HG03175 (cell line): Measurements from ENCODE around the gene KXD1.
"Not testable (repeated sequence)": the region's sequence is repeated elsewhere in the genome, so short reads cannot be mapped to it uniquely, and the experiment has no call there.

ENCODE experiments used
- ATAC-seq: cut with Tn5 transposase; IDR thresholded peaks from one replicate; pipeline ENCODE4 v1.9.1; 2021; ENCODE audit warnings: mild to moderate bottlenecking, moderate library complexity; ENCODE audit not compliant: unreplicated experiment

Gene KXD1

GRCh38 chr19:18557411-18558201, at the start of gene KXD1:
KXD1 (plus strand) TSS chr19:18557870; CDS start chr19:18562057, 4,187 bp downstream.
- peak; percentile 92 for ATAC-seq

- ATAC-seq: no peak
These were observed 49.1 kb upstream of the KXD1 start for GRCh38 chr19:18508585-18508984.

GRCh38 chr19:18510216-18510615, 47.5 kb upstream of the KXD1 start:
- no peak for ATAC-seq

- ATAC-seq: no peak
These were observed 43.8 kb upstream of the KXD1 start for GRCh38 chr19:18513868-18514267.

GRCh38 chr19:18514800-18515682, 42.6 kb upstream of the KXD1 start:
- ATAC-seq: no peak

- ATAC-seq: no peak
These were observed 41.7 kb upstream of the KXD1 start for GRCh38 chr19:18515959-18516358.

- no peak for ATAC-seq
These were observed 40.1 kb upstream of the KXD1 start for GRCh38 chr19:18517606-18518005.

GRCh38 chr19:18518639-18519038, 39.0 kb upstream of the KXD1 start:
- no peak for ATAC-seq

- ATAC-seq: no peak
These were observed 37.5 kb upstream of the KXD1 start for GRCh38 chr19:18519962-18520847.

- ATAC-seq: no peak
These were observed 36.6 kb upstream of the KXD1 start for GRCh38 chr19:18520848-18521691.

GRCh38 chr19:18521692-18522123, 36.0 kb upstream of the KXD1 start, which contains the start of gene ELL:
ELL (minus strand) TSS chr19:18522070; CDS start chr19:18522055, 15 bp downstream.
- ATAC-seq: no peak

- ATAC-seq: peak; percentile 87
These were observed 35.4 kb upstream of the KXD1 start for GRCh38 chr19:18522124-18522861.

GRCh38 chr19:18522862-18523440, 34.7 kb upstream of the KXD1 start:
- ATAC-seq: not testable (repeated sequence)

- no peak for ATAC-seq
These were observed 33.8 kb upstream of the KXD1 start for GRCh38 chr19:18523841-18524240.

GRCh38 chr19:18526316-18526715, 31.4 kb upstream of the KXD1 start:
- no peak for ATAC-seq

GRCh38 chr19:18529782-18530181, 27.9 kb upstream of the KXD1 start:
- ATAC-seq: no peak

GRCh38 chr19:18531485-18531884, 26.2 kb upstream of the KXD1 start:
- ATAC-seq: no peak

- no peak for ATAC-seq
These were observed 25.3 kb upstream of the KXD1 start for GRCh38 chr19:18532168-18532890.
